Measurements from ENCODE around the gene SPPL3. TPM values are rescaled to one million over a fixed set of nuclear protein-coding genes. Genes with fewer than 3 reads are reported as not detected.
A peak's percentile ranks its signal among the peaks of the same experiment; 100 is the strongest.

SPPL3 gene
- total RNA-seq, 1 experiment from 2014 or later, result 39.7 TPM

DNA sequence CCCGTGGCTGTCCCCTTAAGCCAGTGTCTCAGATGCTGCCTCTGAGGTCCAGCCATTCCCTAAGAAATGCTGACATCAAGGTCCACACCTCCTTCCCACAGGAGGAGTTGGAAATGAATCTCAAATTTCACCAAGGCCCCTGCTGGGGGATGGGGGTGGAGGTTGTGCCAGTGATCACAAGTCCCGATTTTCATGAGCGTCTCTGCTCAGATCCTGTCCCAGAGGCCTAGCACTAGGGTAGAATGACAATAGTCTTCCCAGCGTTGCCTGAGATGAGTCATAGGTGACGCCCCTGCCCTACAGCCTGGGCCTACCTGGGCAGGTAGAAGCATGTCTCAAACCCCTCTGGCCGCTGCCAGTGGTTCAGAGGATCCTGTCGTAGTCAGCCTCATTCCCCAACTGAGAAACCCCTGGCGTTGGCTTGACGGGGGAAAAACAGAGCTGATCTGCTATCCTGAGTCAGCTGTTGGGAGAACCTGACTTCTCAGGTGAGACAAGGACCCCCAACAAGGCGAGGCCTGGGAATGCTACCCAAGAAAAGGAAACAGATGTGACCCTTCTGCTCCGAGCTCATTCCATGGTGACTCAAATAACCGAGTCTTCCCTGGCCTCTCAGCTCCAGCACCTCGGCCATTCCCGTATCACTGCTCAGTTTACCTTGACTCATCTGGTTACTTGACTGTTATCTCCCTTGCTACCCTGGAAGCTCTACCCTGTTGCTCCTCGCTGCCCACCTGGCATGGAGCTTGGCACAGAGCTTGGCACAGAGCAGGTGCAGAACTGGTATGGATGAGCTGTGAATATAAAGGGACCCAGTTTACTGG, 21.8 kb upstream of the SPPL3 start (continued):
- TF ChIP-seq, protein P1, sequence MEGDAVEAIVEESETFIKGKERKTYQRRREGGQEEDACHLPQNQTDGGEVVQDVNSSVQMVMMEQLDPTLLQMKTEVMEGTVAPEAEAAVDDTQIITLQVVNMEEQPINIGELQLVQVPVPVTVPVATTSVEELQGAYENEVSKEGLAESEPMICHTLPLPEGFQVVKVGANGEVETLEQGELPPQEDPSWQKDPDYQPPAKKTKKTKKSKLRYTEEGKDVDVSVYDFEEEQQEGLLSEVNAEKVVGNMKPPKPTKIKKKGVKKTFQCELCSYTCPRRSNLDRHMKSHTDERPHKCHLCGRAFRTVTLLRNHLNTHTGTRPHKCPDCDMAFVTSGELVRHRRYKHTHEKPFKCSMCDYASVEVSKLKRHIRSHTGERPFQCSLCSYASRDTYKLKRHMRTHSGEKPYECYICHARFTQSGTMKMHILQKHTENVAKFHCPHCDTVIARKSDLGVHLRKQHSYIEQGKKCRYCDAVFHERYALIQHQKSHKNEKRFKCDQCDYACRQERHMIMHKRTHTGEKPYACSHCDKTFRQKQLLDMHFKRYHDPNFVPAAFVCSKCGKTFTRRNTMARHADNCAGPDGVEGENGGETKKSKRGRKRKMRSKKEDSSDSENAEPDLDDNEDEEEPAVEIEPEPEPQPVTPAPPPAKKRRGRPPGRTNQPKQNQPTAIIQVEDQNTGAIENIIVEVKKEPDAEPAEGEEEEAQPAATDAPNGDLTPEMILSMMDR (IDR thresholded peaks at IDR 0.05 in 2 of 3, conservative IDR thresholded peaks at IDR 0.05 in 1 of 3; ENCODE audit: borderline replicate concordance in 1 of 3, insufficient read depth in 1 of 3, low read depth in 2 of 3, low read length in 2 of 3), result no peak
- TF ChIP-seq EZH2 (IDR thresholded peaks at IDR 0.05), result no peak
- TF ChIP-seq, protein P2, sequence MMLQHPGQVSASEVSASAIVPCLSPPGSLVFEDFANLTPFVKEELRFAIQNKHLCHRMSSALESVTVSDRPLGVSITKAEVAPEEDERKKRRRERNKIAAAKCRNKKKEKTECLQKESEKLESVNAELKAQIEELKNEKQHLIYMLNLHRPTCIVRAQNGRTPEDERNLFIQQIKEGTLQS (IDR thresholded peaks at IDR 0.05), result no peak
- TF ChIP-seq ZFX (IDR thresholded peaks at IDR 0.05), result peak; percentile 66
- TF ChIP-seq SRF (IDR thresholded peaks at IDR 0.05; ENCODE audit: low read depth), result no peak
- no peak for TF ChIP-seq ZNF274 (IDR thresholded peaks at IDR 0.05; ENCODE audit: low read depth, low read length)
- TF ChIP-seq SP1 (IDR thresholded peaks at IDR 0.05; ENCODE audit: low read depth), result peak; percentile 94
- peak; percentile 89 for TF ChIP-seq TCF7L2 (IDR thresholded peaks at IDR 0.05; ENCODE audit: borderline replicate concordance, extremely low read depth, insufficient read depth, insufficient read length)
- peak; percentile 94 for TF ChIP-seq FOSL1 (IDR thresholded peaks at IDR 0.05; ENCODE audit: low read depth)

DNA sequence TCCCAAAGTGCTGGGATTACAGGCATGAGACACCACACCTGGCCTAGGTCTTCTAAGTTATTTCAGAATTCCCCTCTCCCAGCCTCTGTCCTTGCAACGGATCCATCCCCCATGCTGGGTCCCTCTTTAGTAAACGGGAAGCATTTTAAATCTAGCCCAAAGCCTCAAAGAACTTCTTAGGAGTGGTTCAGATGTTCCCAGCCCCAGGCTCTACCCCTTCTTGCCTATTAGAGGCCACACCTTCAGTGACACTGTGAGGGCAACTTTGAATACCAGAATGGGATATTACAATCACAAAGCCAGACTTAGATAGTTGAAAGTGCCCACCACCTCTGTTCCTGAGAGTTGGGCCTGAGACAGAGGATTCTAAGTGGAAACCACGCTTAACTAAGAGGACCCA, 18.1 kb upstream of the SPPL3 start:
- no TSS peak for BruUV-seq (replicated peaks)
- intact Hi-C loops (cut with micrococcal nuclease), result no loop called here
- no peak overlapping the region for H3K27ac ChIP-seq (ENCODE audit: low read depth, low read length)
- no peaks in the 10 kb centered on the region; a peak in 1 of 4 replicates for H3K36me3 ChIP-seq (ENCODE audit: control insufficient read depth in 1 of 2, insufficient read depth in 2 of 2, low read length in 2 of 2)
- no peaks in the 10 kb centered on the region for H3K79me2 ChIP-seq (ENCODE audit: insufficient read depth, low read length)
- ChIA-PET POLR2A (no interaction called here), CTCF (no interaction called here), RAD21 (ENCODE audit: low non-redundant PET in 1 of 2, low total read pairs in 2 of 2, uncharacterized antibody in 2 of 2, unreplicated experiment in 2 of 2) (no interaction called here)
- no peaks in the 10 kb centered on the region for H4K20me1 ChIP-seq (ENCODE audit: insufficient read depth)
- no peak overlapping the region for H3K4me3 ChIP-seq (replicated peaks in 1 of 2; ENCODE audit: low read depth in 1 of 2, low read length in 2 of 2)
- ATAC-seq (no peak), DNase-seq (ENCODE audit: low read depth, low spot score) (no peak)
- no peak overlapping the region for H3K4me2 ChIP-seq (ENCODE audit: low read length)
- H3K27me3 ChIP-seq (ENCODE audit: insufficient read depth, low read length), result no peaks in the 10 kb centered on the region
- no peaks in the 10 kb centered on the region for H3K9me2 ChIP-seq (ENCODE audit: insufficient read depth)
- peaks cover 20 to 21% of the 10 kb centered on the region in 2 experiments for H3K4me1 ChIP-seq (ENCODE audit: control insufficient read depth in 1 of 2, insufficient read depth in 2 of 2, low read length in 2 of 2)
- H2AFZ ChIP-seq (ENCODE audit: low read depth, low read length, poor library complexity, severe bottlenecking), result no peak overlapping the region
- H3K9ac ChIP-seq (ENCODE audit: low read length), result no peak overlapping the region
- no peaks in the 10 kb centered on the region for H3K9me3 ChIP-seq (ENCODE audit: control insufficient read depth in 1 of 2, insufficient read depth in 1 of 2, low read depth in 1 of 2, low read length in 2 of 2)
- TF ChIP-seq CBX3 (IDR thresholded peaks at IDR 0.05; ENCODE audit: low read depth) (no peak), POLR2A (IDR thresholded peaks at IDR 0.05; ENCODE audit: borderline replicate concordance, extremely low read depth, insufficient read depth, insufficient read length) (no peak), YY1 (IDR thresholded peaks at IDR 0.05; ENCODE audit: extremely low read depth, insufficient replicate concordance, low read depth, low read length) (no peak), ZFX (IDR thresholded peaks at IDR 0.05) (no peak), EZH2 (IDR thresholded peaks at IDR 0.05) (no peak), SRF (IDR thresholded peaks at IDR 0.05; ENCODE audit: low read depth) (no peak), ZNF274 (IDR thresholded peaks at IDR 0.05; ENCODE audit: low read depth, low read length) (no peak), POLR2AphosphoS5 (IDR thresholded peaks at IDR 0.05; ENCODE audit: low read depth, low read length) (no peak), FOSL1 (IDR thresholded peaks at IDR 0.05; ENCODE audit: low read depth) (no peak), JUND (IDR thresholded peaks at IDR 0.05) (no peak), EZH2phosphoT487 (IDR thresholded peaks at IDR 0.05; ENCODE audit: borderline replicate concordance) (no peak), RAD21 (IDR thresholded peaks at IDR 0.05; ENCODE audit: low read depth) (no peak), ELF1 (IDR thresholded peaks at IDR 0.05; ENCODE audit: borderline replicate concordance, low read depth) (no peak), TCF7L2 (IDR thresholded peaks at IDR 0.05; ENCODE audit: borderline replicate concordance, extremely low read depth, insufficient read depth, insufficient read length) (no peak), SIN3A (IDR thresholded peaks at IDR 0.05; ENCODE audit: low read depth) (no peak)
- TF ChIP-seq, protein P2 (IDR thresholded peaks at IDR 0.05), result no peak
- TF ChIP-seq, protein P3, sequence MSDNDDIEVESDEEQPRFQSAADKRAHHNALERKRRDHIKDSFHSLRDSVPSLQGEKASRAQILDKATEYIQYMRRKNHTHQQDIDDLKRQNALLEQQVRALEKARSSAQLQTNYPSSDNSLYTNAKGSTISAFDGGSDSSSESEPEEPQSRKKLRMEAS (IDR thresholded peaks at IDR 0.05), result no peak
- TF ChIP-seq, protein P4, sequence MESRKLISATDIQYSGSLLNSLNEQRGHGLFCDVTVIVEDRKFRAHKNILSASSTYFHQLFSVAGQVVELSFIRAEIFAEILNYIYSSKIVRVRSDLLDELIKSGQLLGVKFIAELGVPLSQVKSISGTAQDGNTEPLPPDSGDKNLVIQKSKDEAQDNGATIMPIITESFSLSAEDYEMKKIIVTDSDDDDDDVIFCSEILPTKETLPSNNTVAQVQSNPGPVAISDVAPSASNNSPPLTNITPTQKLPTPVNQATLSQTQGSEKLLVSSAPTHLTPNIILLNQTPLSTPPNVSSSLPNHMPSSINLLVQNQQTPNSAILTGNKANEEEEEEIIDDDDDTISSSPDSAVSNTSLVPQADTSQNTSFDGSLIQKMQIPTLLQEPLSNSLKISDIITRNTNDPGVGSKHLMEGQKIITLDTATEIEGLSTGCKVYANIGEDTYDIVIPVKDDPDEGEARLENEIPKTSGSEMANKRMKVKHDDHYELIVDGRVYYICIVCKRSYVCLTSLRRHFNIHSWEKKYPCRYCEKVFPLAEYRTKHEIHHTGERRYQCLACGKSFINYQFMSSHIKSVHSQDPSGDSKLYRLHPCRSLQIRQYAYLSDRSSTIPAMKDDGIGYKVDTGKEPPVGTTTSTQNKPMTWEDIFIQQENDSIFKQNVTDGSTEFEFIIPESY (IDR thresholded peaks at IDR 0.05; ENCODE audit: extremely low read depth, insufficient replicate concordance, low read length), result no peak

Measured in HCT116 (cell line).